MM.1S (cell line): ENCODE results near the gene MZB1.
A peak's percentile ranks its signal among the peaks of the same experiment; 100 is the strongest.

Source experiments
- DNase-seq: peaks from one replicate; pipeline ENCODE4 v3.0.0-alpha.2; 2015
- H2AFZ ChIP-seq: fragments of 300-600 bp; sonication (generic); 2 replicates; pipeline ENCODE4 v1.6.0; 2016; ENCODE audit warnings: antibody characterized with exemption, low read length
- H3F3A ChIP-seq: fragments of 300-600 bp; sonication (generic); 2 replicates; pipeline ENCODE4 v1.6.1; 2016; ENCODE audit warnings: mild to moderate bottlenecking, antibody characterized with exemption, low read length, moderate library complexity, mixed read lengths; ENCODE audit not compliant: insufficient read depth
- H3K27ac ChIP-seq: fragments of 300-600 bp; sonication (generic); 2 replicates; pipeline ENCODE4 v1.5.1; 2016; ENCODE audit warnings: mild to moderate bottlenecking, low read length
- H3K27me3 ChIP-seq: fragments of 300-600 bp; sonication (generic); replicated peaks from 2 replicates; pipeline ENCODE4 v1.6.0; 2016; ENCODE audit warnings: low read length; ENCODE audit not compliant: insufficient read depth
- H3K36me3 ChIP-seq: fragments of 300-600 bp; sonication (generic); replicated peaks from 2 replicates; pipeline ENCODE4 v1.6.1; 2016; ENCODE audit warnings: mild to moderate bottlenecking, low read length, mixed read lengths; ENCODE audit not compliant: insufficient read depth
- H3K4me1 ChIP-seq: fragments of 300-600 bp; sonication (generic); 2 replicates; pipeline ENCODE4 v1.6.1; 2016; ENCODE audit warnings: low read length, mixed read lengths
- H3K4me2 ChIP-seq: fragments of 300-600 bp; sonication (generic); 2 replicates; pipeline ENCODE4 v1.6.0; 2016; ENCODE audit warnings: low read depth, low read length
- H3K4me3 ChIP-seq: fragments of 300-600 bp; sonication (generic); 2 replicates; pipeline ENCODE4 v1.5.1; 2016; ENCODE audit warnings: low read length, mixed read lengths
- H3K79me2 ChIP-seq: fragments of 300-600 bp; sonication (generic); 2 replicates; pipeline ENCODE4 v1.6.1; 2016; ENCODE audit warnings: mixed run types, low read length, mixed read lengths
- H3K9ac ChIP-seq: fragments of 300-600 bp; sonication (generic); 2 replicates; pipeline ENCODE4 v1.6.1; 2016; ENCODE audit warnings: low read length, mixed read lengths
- H3K9me2 ChIP-seq: fragments of 300-600 bp; sonication (generic); replicated peaks from 2 replicates; pipeline ENCODE4 v1.6.1; 2016; ENCODE audit warnings: mild to moderate bottlenecking, low read length, mixed read lengths; ENCODE audit not compliant: insufficient read depth
- H3K9me3 ChIP-seq: fragments of 300-600 bp; sonication (generic); replicated peaks from 2 replicates; pipeline ENCODE4 v1.6.1; 2016; ENCODE audit warnings: mild to moderate bottlenecking, low read length, mixed read lengths; ENCODE audit not compliant: insufficient read depth
- H4K20me1 ChIP-seq: fragments of 300-600 bp; sonication (generic); 2 replicates; pipeline ENCODE4 v1.6.1; 2016; ENCODE audit warnings: mild to moderate bottlenecking, low read length, moderate library complexity, mixed read lengths; ENCODE audit not compliant: insufficient read depth
- EZH2 ChIP-seq: fragments of 300-600 bp; sonication (generic); optimal IDR thresholded peaks from 2 replicates; pipeline ENCODE3; 2017; ENCODE audit warnings: low read depth, mild to moderate bottlenecking, antibody characterized with exemption, low read length, mixed read lengths
- EZH2phosphoT487 ChIP-seq: fragments of 300-600 bp; sonication (generic); IDR thresholded peaks from 2 replicates; pipeline ENCODE4 v1.6.1; 2018; ENCODE audit warnings: antibody characterized with exemption, low read length
- TF ChIP-seq, protein P1 (sequence below): fragments of 300-600 bp; sonication (generic); IDR thresholded peaks from 2 replicates; pipeline ENCODE4 v1.5.1; 2016; ENCODE audit warnings: antibody characterized with exemption, low read length, mixed read lengths

MZB1 gene

DNA sequence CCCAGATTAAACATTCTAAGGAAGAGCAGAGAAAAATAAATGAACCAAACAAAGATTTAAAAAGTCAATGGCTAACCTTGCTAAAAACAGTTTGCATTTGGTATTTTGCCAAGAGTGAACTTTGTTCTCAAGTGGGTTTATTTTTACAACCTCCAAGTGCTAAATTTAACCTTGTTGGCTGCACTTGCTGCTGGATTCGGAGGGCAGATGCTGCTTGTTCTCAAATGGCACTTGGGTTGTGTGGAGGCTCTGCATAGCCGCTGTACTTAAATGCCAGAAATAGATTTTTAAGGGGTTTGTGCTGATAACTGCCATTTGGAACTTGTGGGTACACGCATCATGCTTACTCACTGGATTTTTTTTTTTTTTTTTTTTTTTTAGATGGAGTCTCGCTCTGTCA lies 27.5 kb upstream of the MZB1 start:
- Histone ChIP-seq H2AFZ (no peak overlapping the region), H3K27ac (no peak overlapping the region), H3K9me2 (no peaks in the 10 kb centered on the region), H3K4me2 (no peak overlapping the region), H3K9ac (no peak overlapping the region), H4K20me1 (no peaks in the 10 kb centered on the region), H3F3A (peaks cover 34% of the 10 kb centered on the region), H3K9me3 (no peaks in the 10 kb centered on the region), H3K4me1 (peaks cover 57% of the 10 kb centered on the region), H3K79me2 (no peaks in the 10 kb centered on the region), H3K4me3 (no peak overlapping the region), H3K27me3 (no peaks in the 10 kb centered on the region), H3K36me3 (no peaks in the 10 kb centered on the region)
- TF ChIP-seq, protein P1, sequence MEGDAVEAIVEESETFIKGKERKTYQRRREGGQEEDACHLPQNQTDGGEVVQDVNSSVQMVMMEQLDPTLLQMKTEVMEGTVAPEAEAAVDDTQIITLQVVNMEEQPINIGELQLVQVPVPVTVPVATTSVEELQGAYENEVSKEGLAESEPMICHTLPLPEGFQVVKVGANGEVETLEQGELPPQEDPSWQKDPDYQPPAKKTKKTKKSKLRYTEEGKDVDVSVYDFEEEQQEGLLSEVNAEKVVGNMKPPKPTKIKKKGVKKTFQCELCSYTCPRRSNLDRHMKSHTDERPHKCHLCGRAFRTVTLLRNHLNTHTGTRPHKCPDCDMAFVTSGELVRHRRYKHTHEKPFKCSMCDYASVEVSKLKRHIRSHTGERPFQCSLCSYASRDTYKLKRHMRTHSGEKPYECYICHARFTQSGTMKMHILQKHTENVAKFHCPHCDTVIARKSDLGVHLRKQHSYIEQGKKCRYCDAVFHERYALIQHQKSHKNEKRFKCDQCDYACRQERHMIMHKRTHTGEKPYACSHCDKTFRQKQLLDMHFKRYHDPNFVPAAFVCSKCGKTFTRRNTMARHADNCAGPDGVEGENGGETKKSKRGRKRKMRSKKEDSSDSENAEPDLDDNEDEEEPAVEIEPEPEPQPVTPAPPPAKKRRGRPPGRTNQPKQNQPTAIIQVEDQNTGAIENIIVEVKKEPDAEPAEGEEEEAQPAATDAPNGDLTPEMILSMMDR, result no peak
- no peak for TF ChIP-seq EZH2
- TF ChIP-seq EZH2phosphoT487, result no peak
- no peak for DNase-seq

GRCh38 chr5:139416651-139417050 lies 26.9 kb upstream of the MZB1 start:
- H3K36me3 ChIP-seq, result no peaks in the 10 kb centered on the region

GRCh38 chr5:139415869-139416268 lies 26.2 kb upstream of the MZB1 start:
- Histone ChIP-seq H3K4me1 (peaks cover 57% of the 10 kb centered on the region), H3K9me3 (no peaks in the 10 kb centered on the region), H3F3A (peaks cover 34% of the 10 kb centered on the region), H3K27me3 (no peaks in the 10 kb centered on the region), H4K20me1 (no peaks in the 10 kb centered on the region), H3K79me2 (no peaks in the 10 kb centered on the region), H3K9ac (peak overlapping the region; percentile 83), H3K27ac (peak overlapping the region; percentile 95), H3K9me2 (no peaks in the 10 kb centered on the region), H3K4me2 (peak overlapping the region; percentile 63), H2AFZ (peak overlapping the region; percentile 4; the same call in 1 of the 2 replicates), H3K36me3 (no peaks in the 10 kb centered on the region), H3K4me3 (no peak overlapping the region)
- TF ChIP-seq EZH2phosphoT487 (no peak), EZH2 (no peak)
- TF ChIP-seq, protein P1, result no peak
- DNase-seq, result no peak

More at GRCh38 chr5:139416651-139417050, 26.9 kb upstream of the MZB1 start:
- DNase-seq, result no peak
- Histone ChIP-seq H3K79me2 (no peaks in the 10 kb centered on the region), H3K27ac (peak overlapping the region; percentile 95), H3K4me2 (no peak overlapping the region), H2AFZ (0 out of 2 replicates have a peak overlapping the region, but pooled peaks have one; percentile 2), H3K27me3 (no peaks in the 10 kb centered on the region), H3F3A (peaks cover 34% of the 10 kb centered on the region), H3K9me3 (no peaks in the 10 kb centered on the region), H3K4me1 (peaks cover 57% of the 10 kb centered on the region), H3K4me3 (no peak overlapping the region), H4K20me1 (no peaks in the 10 kb centered on the region), H3K9me2 (no peaks in the 10 kb centered on the region), H3K9ac (no peak overlapping the region)
- no peak for TF ChIP-seq EZH2phosphoT487
- TF ChIP-seq, protein P1, result no peak
- no peak for TF ChIP-seq EZH2
